Large intestine (tissue), 3 donors: ENCODE results near the gene IDH3B. TPM values are rescaled to one million over a fixed set of nuclear protein-coding genes. Genes with fewer than 3 reads are reported as not detected.
A peak's percentile ranks its signal among the peaks of the same experiment; 100 is the strongest.

Experiments used
- DNase-seq, 2 donors: peaks; one replicate each; pipeline versions ENCODE4 v3.0.0 to v3.0.0-alpha.2; 2013
- H3K27ac ChIP-seq: one replicate; pipeline ENCODE4 v1.5.1; 2013; ENCODE audit warnings: low read length
- H3K27me3 ChIP-seq: 2 replicates; pipeline ENCODE4 v1.6.1; 2013; ENCODE audit warnings: low read length; ENCODE audit not compliant: control insufficient read depth, insufficient read depth
- H3K36me3 ChIP-seq: 2 replicates; pipeline ENCODE4 v1.6.1; 2013; ENCODE audit warnings: low read length; ENCODE audit not compliant: control insufficient read depth, insufficient read depth
- H3K4me1 ChIP-seq: one replicate; pipeline ENCODE4 v1.6.1; 2013; ENCODE audit warnings: low read length; ENCODE audit not compliant: control insufficient read depth, insufficient read depth
- H3K4me3 ChIP-seq: one replicate; pipeline ENCODE4 v1.5.1; 2013; ENCODE audit warnings: low read length
- H3K9me3 ChIP-seq: one replicate; pipeline ENCODE4 v1.6.1; 2013; ENCODE audit warnings: mild to moderate bottlenecking, low read depth, low read length, moderate library complexity; ENCODE audit not compliant: control insufficient read depth
- WGBS: methylation state at CpG from one replicate; pipeline ENCODE4 v1.1.5; 2013; ENCODE audit warnings: low lambda C conversion rate; ENCODE audit not compliant: insufficient coverage; 5-methylcytosine and 5-hydroxymethylcytosine counted together
- polyA plus RNA-seq: library from polyadenylated mRNA; unstranded; fragments of 120-200 nt; gene quantifications from one replicate; pipeline ENCODE4 v1.2.1, GENCODE V29; 2013

The IDH3B gene
- polyA plus RNA-seq, 1 donor = 124 TPM

GRCh38 chr20:2658414-2659354 is 5.3 kb downstream of the IDH3B start:
- Histone ChIP-seq H3K4me3 (no peak overlapping the region), H3K27me3 (no peaks in the 10 kb centered on the region), H3K27ac (no peak overlapping the region), H3K9me3 (no peaks in the 10 kb centered on the region), H3K36me3 (peaks cover 83% of the 10 kb centered on the region), H3K4me1 (peaks cover 8% of the 10 kb centered on the region)
- DNase-seq = no peak
- WGBS = 87% methylated on average over 3 of the region's 13 CpGs

GRCh38 chr20:2657674-2658073 is 6.3 kb downstream of the IDH3B start:
- Histone ChIP-seq H3K9me3 (no peaks in the 10 kb centered on the region), H3K27ac (no peak overlapping the region), H3K27me3 (no peaks in the 10 kb centered on the region), H3K4me3 (no peak overlapping the region), H3K4me1 (peaks cover 9% of the 10 kb centered on the region), H3K36me3 (peaks cover 83% of the 10 kb centered on the region)
- 100% methylated on average over 1 of the region's 5 CpGs for WGBS
- no peak for DNase-seq

GRCh38 chr20:2657241-2657640 is 6.8 kb downstream of the IDH3B start:
- no peak for DNase-seq
- Histone ChIP-seq H3K36me3 (peaks cover 83% of the 10 kb centered on the region), H3K4me3 (no peak overlapping the region), H3K9me3 (no peaks in the 10 kb centered on the region), H3K27me3 (no peaks in the 10 kb centered on the region), H3K27ac (no peak overlapping the region), H3K4me1 (peaks cover 9% of the 10 kb centered on the region)
- WGBS = 50% methylated on average over 2 of the region's 5 CpGs

- H3K27me3 ChIP-seq = no peaks in the 10 kb centered on the region
- DNase-seq = no peak
- WGBS = 96% methylated on average over 5 of the region's 12 CpGs
- no peaks in the 10 kb centered on the region for H3K9me3 ChIP-seq
- H3K4me3 ChIP-seq = no peak overlapping the region
- H3K36me3 ChIP-seq = peaks cover 77% of the 10 kb centered on the region
- H3K27ac ChIP-seq = no peak overlapping the region
- H3K4me1 ChIP-seq = peaks cover 9% of the 10 kb centered on the region
Observed at GRCh38 chr20:2656471-2657117, 7.4 kb downstream of the IDH3B start.

- no peak for DNase-seq
- Histone ChIP-seq H3K4me1 (peaks cover 13% of the 10 kb centered on the region), H3K36me3 (peaks cover 68% of the 10 kb centered on the region), H3K27me3 (no peaks in the 10 kb centered on the region), H3K9me3 (no peaks in the 10 kb centered on the region), H3K27ac (no peak overlapping the region), H3K4me3 (no peak overlapping the region)
- no CpG with 5 or more reads among the region's 17 CpGs for WGBS
Observed at GRCh38 chr20:2655331-2656116, 8.5 kb downstream of the IDH3B start.

GRCh38 chr20:2654831-2655230 is 9.2 kb downstream of the IDH3B start:
- DNase-seq = no peak
- peaks cover 13% of the 10 kb centered on the region for H3K4me1 ChIP-seq
- peaks cover 61% of the 10 kb centered on the region for H3K36me3 ChIP-seq
- H3K4me3 ChIP-seq = no peak overlapping the region
- H3K9me3 ChIP-seq = no peaks in the 10 kb centered on the region
- H3K27me3 ChIP-seq = no peaks in the 10 kb centered on the region
- H3K27ac ChIP-seq = no peak overlapping the region
- 92% methylated on average over 2 of the region's 3 CpGs for WGBS

GRCh38 chr20:2654384-2654822 is 9.6 kb downstream of the IDH3B start:
- no peaks in the 10 kb centered on the region for H3K9me3 ChIP-seq
- DNase-seq = no peak
- H3K27ac ChIP-seq = no peak overlapping the region
- H3K36me3 ChIP-seq = peaks cover 57% of the 10 kb centered on the region
- peak overlapping the region; percentile 88 for H3K4me3 ChIP-seq
- peaks cover 13% of the 10 kb centered on the region for H3K4me1 ChIP-seq
- WGBS = 100% methylated on average over 1 of the region's 9 CpGs
- no peaks in the 10 kb centered on the region for H3K27me3 ChIP-seq

- DNase-seq = no peak
- Histone ChIP-seq H3K4me1 (peaks cover 13% of the 10 kb centered on the region), H3K27ac (no peak overlapping the region), H3K4me3 (peak overlapping the region; percentile 88), H3K27me3 (no peaks in the 10 kb centered on the region), H3K36me3 (peaks cover 51% of the 10 kb centered on the region), H3K9me3 (no peaks in the 10 kb centered on the region)
- WGBS = no CpG with 5 or more reads among the region's 24 CpGs
Observed at GRCh38 chr20:2653556-2654383, 10.2 kb downstream of the IDH3B start.

- H3K4me1 ChIP-seq = peaks cover 13% of the 10 kb centered on the region
- peak overlapping the region; percentile 88 for H3K4me3 ChIP-seq
- DNase-seq = peak; percentile 43 to 51
- no CpG with 5 or more reads among the region's 56 CpGs for WGBS
- peak overlapping the region; percentile 63 for H3K27ac ChIP-seq
- no peaks in the 10 kb centered on the region for H3K9me3 ChIP-seq
- peaks cover 42% of the 10 kb centered on the region for H3K36me3 ChIP-seq
- no peaks in the 10 kb centered on the region for H3K27me3 ChIP-seq
Observed at GRCh38 chr20:2652724-2653555, 11.1 kb downstream of the IDH3B start.
